T-helper 1 cell treated with Interleukin-12 subunit alpha and Interleukin-12 subunit beta and Interleukin-4 antibody, amounts not matched to agents 30 ng/mL and 1 ng/mL, for 36 hours (primary cell): ENCODE measurements around the gene PGLYRP3. TPM values are rescaled to one million over a fixed set of nuclear protein-coding genes. Genes with fewer than 3 reads are reported as not detected.

ENCODE experiments used
- intact Hi-C: fragments of 100-400 bp; cut with micrococcal nuclease; formaldehyde crosslinking; loops from one replicate; pipeline ENCODE4 v1.15.1; 2024
- total RNA-seq: library from RNA; stranded (reverse); gene quantifications from 2 replicates; pipeline ENCODE4 v1.2.3, GENCODE V29; 2022

The PGLYRP3 gene
- total RNA-seq, 1 donor from 2014 or later = not detected

GRCh38 chr1:153261281-153262069 lies 51.3 kb downstream of the PGLYRP3 start:
- intact Hi-C loops = no loop called here

- intact Hi-C loops = no loop called here
Measured at GRCh38 chr1:153260585-153261280, 52.0 kb downstream of the PGLYRP3 start.

- intact Hi-C loops = no loop called here
Measured at GRCh38 chr1:153259387-153259786, 53.4 kb downstream of the PGLYRP3 start, which contains the start of gene LORICRIN. TSS of gene LORICRIN (plus strand) at chr1:153259687. CDS start at chr1:153260950, 1,263 bp downstream.

DNA sequence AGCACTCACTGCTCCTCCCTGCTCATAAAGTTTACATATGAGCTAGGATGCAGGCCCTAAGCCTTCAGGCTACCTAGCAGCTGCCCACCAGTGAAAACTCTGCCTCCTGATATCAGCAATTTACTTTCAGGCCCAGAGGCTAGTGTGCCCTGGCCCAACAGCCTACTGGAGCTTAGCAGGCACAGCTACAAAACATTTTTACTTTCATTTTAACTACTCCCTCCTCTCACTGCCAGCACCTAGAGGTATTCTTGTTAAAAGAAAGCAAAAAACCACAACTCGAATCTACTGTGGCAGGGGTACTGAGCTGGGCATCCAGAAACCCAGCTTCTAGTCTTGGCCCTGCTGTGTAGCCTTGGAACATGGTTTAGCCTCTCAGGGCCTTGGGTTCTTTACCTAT lies 59.1 kb downstream of the PGLYRP3 start:
- intact Hi-C loops = no loop called here

DNA sequence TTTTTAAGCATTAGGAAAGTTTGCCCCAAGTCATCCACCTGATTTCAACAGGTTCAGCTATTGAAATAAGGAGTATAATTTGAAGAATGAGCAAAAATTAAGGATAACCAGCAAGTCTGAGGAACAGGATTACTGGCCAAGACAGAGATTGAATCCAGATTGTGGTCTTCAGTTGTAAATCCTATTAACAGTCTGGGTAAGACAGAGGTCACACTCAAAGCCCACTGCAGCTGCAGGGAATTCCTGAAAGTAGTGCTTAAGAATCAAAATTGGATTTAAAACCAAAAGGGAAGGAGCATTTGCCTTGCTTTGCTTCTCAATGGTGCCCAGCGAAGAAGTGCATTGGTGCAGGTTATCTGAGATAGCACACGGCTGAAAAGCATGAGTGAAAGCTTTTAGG lies 59.7 kb downstream of the PGLYRP3 start:
- intact Hi-C loops = no loop called here

- intact Hi-C loops = no loop called here
Measured at GRCh38 chr1:153251988-153252387, 60.8 kb downstream of the PGLYRP3 start.

GRCh38 chr1:153251562-153251961 lies 61.2 kb downstream of the PGLYRP3 start:
- intact Hi-C loops = no loop called here

- intact Hi-C loops = no loop called here
Measured at GRCh38 chr1:153251087-153251486, 61.7 kb downstream of the PGLYRP3 start.

DNA sequence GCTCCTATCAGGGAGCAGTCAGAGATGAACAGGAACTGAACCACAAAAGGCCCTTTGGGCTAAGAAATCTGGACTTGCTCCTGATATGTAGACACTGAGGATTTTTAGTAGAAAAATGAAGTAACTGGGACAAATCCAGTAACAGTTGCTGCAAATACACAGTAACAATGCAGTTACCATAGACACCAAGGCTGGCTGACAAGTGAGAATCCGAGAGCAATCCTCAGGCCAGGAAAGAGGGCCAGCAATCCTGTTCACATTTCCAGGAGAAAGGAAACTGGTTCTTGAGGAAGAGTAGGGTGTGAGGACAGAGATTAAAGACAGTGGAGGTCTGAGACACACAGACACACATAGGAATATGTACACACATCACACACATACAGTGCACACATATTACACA lies 62.6 kb downstream of the PGLYRP3 start:
- intact Hi-C loops = no loop called here

DNA sequence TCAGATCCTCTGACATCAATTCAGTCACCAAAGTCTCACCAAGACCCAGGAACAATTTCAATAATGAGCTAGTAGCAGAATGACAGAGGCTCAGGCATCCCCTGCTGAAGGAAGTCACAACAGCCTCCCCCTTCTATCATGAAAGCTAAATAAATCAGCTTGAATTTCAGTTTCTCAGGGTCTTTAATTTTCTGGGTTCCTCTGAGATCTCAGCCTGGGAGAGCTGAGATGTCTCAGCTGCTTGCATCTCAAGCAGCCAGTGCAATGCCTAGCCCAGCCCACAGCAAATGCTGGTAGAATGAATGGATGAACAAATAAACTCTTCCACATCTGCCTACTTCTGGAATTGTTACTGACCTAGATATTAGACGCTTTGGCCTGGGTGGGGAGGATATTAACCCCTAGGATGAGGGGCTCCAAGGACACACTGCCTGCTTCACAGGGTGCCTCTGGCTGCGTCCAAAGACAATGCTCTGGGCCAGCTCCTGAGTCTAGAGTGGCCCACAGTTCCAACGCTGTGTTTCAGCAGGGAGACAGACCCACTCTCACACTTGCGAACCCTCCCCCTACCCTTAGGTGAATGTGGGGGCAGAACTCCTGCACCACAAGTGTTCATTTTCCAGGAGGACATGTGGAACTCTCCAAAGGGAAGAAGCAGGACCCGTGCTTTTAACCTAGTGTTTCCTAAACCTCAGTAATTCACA lies 64.4 kb downstream of the PGLYRP3 start:
- intact Hi-C loops = no loop called here

Other genes starting within 250 kb of the PGLYRP3 start
- gene SPRR2B, start 241.3 kb downstream of the PGLYRP3 start, total RNA-seq = not detected in 2 replicates
- gene SPRR2E, start 218.4 kb downstream of the PGLYRP3 start, total RNA-seq = not detected in 2 replicates
- gene SPRR2F, start 199.4 kb downstream of the PGLYRP3 start, total RNA-seq = not detected in 2 replicates
- not detected in 2 replicates for gene SPRR2G, start 162.1 kb downstream of the PGLYRP3 start, total RNA-seq
- gene LELP1, start 109.5 kb downstream of the PGLYRP3 start, total RNA-seq = not detected in 2 replicates
- gene PRR9, start 95.4 kb downstream of the PGLYRP3 start, total RNA-seq = not detected in 2 replicates
- gene LORICRIN, start 53.3 kb downstream of the PGLYRP3 start, total RNA-seq = not detected in 2 replicates
- not detected in 2 replicates for gene PGLYRP4, start 35.9 kb upstream of the PGLYRP3 start, total RNA-seq
- gene S100A9, start 44.9 kb upstream of the PGLYRP3 start, total RNA-seq = 2.4 and 3.9 TPM in 2 replicates
- not detected in 2 replicates for gene S100A12, start 62.7 kb upstream of the PGLYRP3 start, total RNA-seq
- not detected in 2 replicates for gene S100A8, start 78.1 kb upstream of the PGLYRP3 start, total RNA-seq
- not detected in 2 replicates for gene S100A7A, start 103.6 kb upstream of the PGLYRP3 start, total RNA-seq
- gene S100A7, start 147.7 kb upstream of the PGLYRP3 start, total RNA-seq = not detected in 2 replicates
- gene S100A6, start 223.0 kb upstream of the PGLYRP3 start, total RNA-seq = 410 and 418 TPM in 2 replicates
- 2.6 and 3.9 TPM in 2 replicates for gene S100A5, start 228.0 kb upstream of the PGLYRP3 start, total RNA-seq
- 762 and 767 TPM in 2 replicates for gene S100A4, start 232.9 kb upstream of the PGLYRP3 start, total RNA-seq
- gene S100A3, start 236.3 kb upstream of the PGLYRP3 start, total RNA-seq = 0.24 TPM in 1 of 2 replicates, not detected in the other